ENCODE measurements around the gene GPR132.
"Not testable (repeated sequence)": the region's sequence is repeated elsewhere in the genome, so short reads cannot be mapped to it uniquely, and the experiment has no call there.

GPR132 gene

GRCh38 chr14:105065280-105066228 lies at the start of gene GPR132:
TSS of gene GPR132 (minus strand) at chr14:105065430. CDS start at chr14:105055420, 10,010 bp downstream.
- H3K4me3 ChIP-seq (ENCODE audit: low read length) = no peak within 1 kb of the TSS
- no peak for DNase-seq (ENCODE audit: low read depth)
- TF ChIP-seq CTCF (conservative IDR thresholded peaks at IDR 0.05; ENCODE audit: low read depth, low read length) = no peak

GRCh38 chr14:105109243-105109642 lies 44.0 kb upstream of the GPR132 start:
- H3K4me3 ChIP-seq (ENCODE audit: low read length); DNase-seq (ENCODE audit: low read depth): not testable (repeated sequence)

GRCh38 chr14:105108516-105108864 lies 43.3 kb upstream of the GPR132 start:
- H3K4me3 ChIP-seq (ENCODE audit: low read length) = no peak overlapping the region
- no peak for TF ChIP-seq CTCF (conservative IDR thresholded peaks at IDR 0.05; ENCODE audit: low read depth, low read length)
- DNase-seq (ENCODE audit: low read depth) = no peak

- TF ChIP-seq CTCF (conservative IDR thresholded peaks at IDR 0.05; ENCODE audit: low read depth, low read length) = no peak
- no peak overlapping the region for H3K4me3 ChIP-seq (ENCODE audit: low read length)
- no peak for DNase-seq (ENCODE audit: low read depth)
Observed at GRCh38 chr14:105107781-105108515, 42.7 kb upstream of the GPR132 start.

GRCh38 chr14:105107351-105107750 lies 42.1 kb upstream of the GPR132 start:
- TF ChIP-seq CTCF (conservative IDR thresholded peaks at IDR 0.05; ENCODE audit: low read depth, low read length) = no peak
- no peak for DNase-seq (ENCODE audit: low read depth)
- H3K4me3 ChIP-seq (ENCODE audit: low read length) = no peak overlapping the region

- no peak for TF ChIP-seq CTCF (conservative IDR thresholded peaks at IDR 0.05; ENCODE audit: low read depth, low read length)
- DNase-seq (ENCODE audit: low read depth) = no peak
Observed at GRCh38 chr14:105105158-105105557, 39.9 kb upstream of the GPR132 start.

GRCh38 chr14:105102893-105103292 lies 37.7 kb upstream of the GPR132 start:
- H3K4me3 ChIP-seq (ENCODE audit: low read length) = no peak overlapping the region
- TF ChIP-seq CTCF (conservative IDR thresholded peaks at IDR 0.05; ENCODE audit: low read depth, low read length) = no peak
- no peak for DNase-seq (ENCODE audit: low read depth)

More at GRCh38 chr14:105105158-105105557, 39.9 kb upstream of the GPR132 start:
- H3K4me3 ChIP-seq (ENCODE audit: low read length) = no peak overlapping the region

All from retinal pigment epithelial cell (primary cell).